Muscle layer of colon (tissue), 2 donors: ENCODE results near the gene KRT38.

Source experiments
- H3K27ac ChIP-seq: one replicate; pipeline ENCODE4 v1.7.0; 2013; ENCODE audit warnings: low read depth, mild to moderate bottlenecking, low read length, moderate library complexity
- H3K27me3 ChIP-seq, 2 donors: one replicate each; pipeline ENCODE4 v1.7.0; 2013; ENCODE audit warnings: low read length in 2 of 2, mild to moderate bottlenecking in 2 of 2; ENCODE audit not compliant: insufficient read depth in 2 of 2, control insufficient read depth in 1 of 2
- H3K36me3 ChIP-seq: one replicate; pipeline ENCODE4 v1.7.0; 2013; ENCODE audit warnings: mild to moderate bottlenecking, low read length; ENCODE audit not compliant: insufficient read depth
- H3K4me1 ChIP-seq: one replicate; pipeline ENCODE4 v1.7.0; 2013; ENCODE audit warnings: mild to moderate bottlenecking, low read length; ENCODE audit not compliant: insufficient read depth
- H3K4me3 ChIP-seq, 2 donors: one replicate each; pipeline ENCODE4 v1.7.0; 2013; ENCODE audit warnings: low read length in 2 of 2, low read depth in 1 of 2, mild to moderate bottlenecking in 1 of 2, moderate library complexity in 1 of 2
- H3K9ac ChIP-seq: one replicate; pipeline ENCODE4 v1.7.0; 2013; ENCODE audit warnings: low read length
- H3K9me3 ChIP-seq: one replicate; pipeline ENCODE4 v1.7.0; 2013; ENCODE audit warnings: mild to moderate bottlenecking, low read length
- donor health status: abdominal sarcoma.
- donor health status: Adenocarcinoma of cecum.

KRT38 gene

DNA sequence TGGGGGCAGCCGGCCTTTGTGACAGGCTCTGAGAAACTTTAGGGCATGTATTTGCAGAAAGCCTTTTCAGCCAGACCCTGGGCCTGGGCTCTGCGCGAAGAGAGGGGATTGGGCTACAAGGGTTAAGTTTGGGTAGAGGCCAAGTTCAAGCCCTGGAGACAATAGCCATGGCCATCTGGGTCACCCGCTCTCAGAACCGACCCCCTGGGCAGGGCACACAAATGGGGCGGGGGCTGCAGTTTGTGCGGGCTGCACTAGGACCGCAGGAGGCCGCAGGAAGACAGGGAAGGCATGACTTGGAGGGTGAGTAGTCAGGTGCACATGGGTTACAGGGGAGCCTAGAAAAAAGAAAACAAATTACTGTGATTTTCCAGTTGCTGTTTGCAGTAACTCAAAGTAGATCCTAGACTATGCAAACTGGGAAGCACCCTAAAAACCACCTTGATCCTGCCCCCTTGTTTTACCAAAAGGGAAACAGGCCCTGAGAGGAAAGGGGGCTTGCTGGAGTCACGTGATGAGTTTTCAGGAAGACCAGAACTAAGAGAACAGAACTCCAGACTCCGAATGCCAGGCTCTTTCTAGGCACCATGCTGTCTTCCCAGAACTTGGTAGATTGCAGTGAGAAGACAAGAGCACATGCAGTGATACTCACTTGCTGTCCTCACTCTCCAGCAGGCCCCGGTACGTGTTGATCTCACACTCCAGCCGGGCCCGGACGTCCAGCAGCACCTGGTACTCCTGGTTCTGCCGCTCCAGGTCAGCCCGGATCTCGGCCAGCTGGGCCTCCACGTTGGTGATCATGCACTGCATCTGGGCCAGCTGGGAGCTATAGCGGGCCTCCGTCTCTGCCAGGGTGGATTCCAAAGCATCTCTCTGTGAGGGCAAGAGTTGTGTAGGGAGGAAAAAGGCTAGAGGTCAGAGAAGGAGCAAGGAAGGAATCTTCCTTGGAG lies 36.4 kb upstream of the KRT38 start:
- no peak overlapping the region for H3K4me3 ChIP-seq
- H3K36me3 ChIP-seq: no peaks in the 10 kb centered on the region
- H3K27me3 ChIP-seq: no peaks in the 10 kb centered on the region
- H3K4me1 ChIP-seq: no peaks in the 10 kb centered on the region
- no peaks in the 10 kb centered on the region for H3K9me3 ChIP-seq
- H3K27ac ChIP-seq: no peak overlapping the region
- no peak overlapping the region for H3K9ac ChIP-seq

DNA sequence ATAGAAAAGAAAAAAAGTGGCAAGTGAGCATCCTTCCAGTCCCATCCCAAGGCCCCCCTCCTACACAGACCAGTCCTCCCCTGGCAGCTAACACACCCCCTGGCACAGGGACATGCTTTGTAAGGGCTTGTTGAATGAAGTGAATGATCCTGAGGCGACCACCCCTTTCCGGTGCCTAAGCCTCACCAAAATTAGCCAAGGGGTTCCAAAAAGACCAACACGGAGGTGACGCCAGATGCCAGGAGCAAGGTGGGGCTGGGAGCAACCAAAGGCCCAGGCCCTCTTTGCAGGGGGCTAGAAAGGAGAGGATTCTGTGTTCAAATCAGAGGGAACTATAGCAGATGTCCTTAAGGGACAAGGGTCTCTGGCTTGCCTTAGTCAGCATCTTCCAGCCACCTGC lies 34.6 kb upstream of the KRT38 start:
- no peaks in the 10 kb centered on the region for H3K4me1 ChIP-seq
- no peaks in the 10 kb centered on the region for H3K36me3 ChIP-seq
- no peak overlapping the region for H3K4me3 ChIP-seq
- H3K9ac ChIP-seq: no peak overlapping the region
- H3K27me3 ChIP-seq: no peaks in the 10 kb centered on the region
- no peaks in the 10 kb centered on the region for H3K9me3 ChIP-seq
- H3K27ac ChIP-seq: no peak overlapping the region

DNA sequence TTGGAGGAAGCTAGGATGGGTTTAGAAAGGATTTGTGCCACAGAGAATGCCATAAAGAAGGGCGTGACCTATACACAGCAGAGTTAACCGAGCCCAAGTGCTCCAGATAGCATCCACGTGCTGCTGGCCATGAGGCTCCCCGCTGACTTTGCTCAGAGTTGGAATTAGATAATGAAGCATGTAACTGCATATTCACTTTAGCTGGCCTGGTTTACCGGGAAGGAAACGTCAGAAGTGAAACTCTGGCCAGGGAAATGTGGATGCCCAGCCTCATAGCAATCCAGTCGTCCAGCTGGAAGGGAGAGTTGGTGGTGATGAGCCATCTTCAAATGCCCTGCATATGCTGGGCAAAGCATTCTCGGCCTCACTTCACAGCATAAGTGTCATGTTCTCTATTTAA lies 34.1 kb upstream of the KRT38 start:
- no peaks in the 10 kb centered on the region for H3K9me3 ChIP-seq
- H3K4me1 ChIP-seq: no peaks in the 10 kb centered on the region
- no peak overlapping the region for H3K4me3 ChIP-seq
- no peak overlapping the region for H3K9ac ChIP-seq
- no peak overlapping the region for H3K27ac ChIP-seq
- no peaks in the 10 kb centered on the region for H3K27me3 ChIP-seq
- H3K36me3 ChIP-seq: no peaks in the 10 kb centered on the region

DNA sequence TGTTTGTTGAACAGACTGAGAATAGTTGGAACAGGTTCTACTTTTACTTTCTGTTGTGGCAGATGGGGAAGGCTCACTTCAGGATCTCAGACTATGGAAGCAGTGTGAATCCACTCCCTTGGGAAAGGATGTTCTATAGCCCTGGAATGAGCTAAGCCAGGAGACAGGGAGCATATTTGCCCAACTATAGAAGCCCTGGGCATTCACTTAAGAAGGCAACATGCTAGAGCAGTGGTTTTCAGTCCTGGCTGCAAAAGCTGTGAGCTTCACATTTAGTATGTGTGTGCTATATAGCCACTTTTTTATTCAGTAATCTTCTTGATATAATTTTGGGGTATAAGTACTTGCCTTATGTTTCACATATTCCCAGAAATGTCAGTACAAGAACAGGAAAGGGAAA lies 27.6 kb upstream of the KRT38 start:
- Histone ChIP-seq H3K4me1 (no peaks in the 10 kb centered on the region), H3K4me3 (no peak overlapping the region), H3K9me3 (no peaks in the 10 kb centered on the region), H3K27me3 (peaks cover 0 to 5% of the 10 kb centered on the region in 2 donors), H3K27ac (no peak overlapping the region), H3K36me3 (no peaks in the 10 kb centered on the region), H3K9ac (no peak overlapping the region)

DNA sequence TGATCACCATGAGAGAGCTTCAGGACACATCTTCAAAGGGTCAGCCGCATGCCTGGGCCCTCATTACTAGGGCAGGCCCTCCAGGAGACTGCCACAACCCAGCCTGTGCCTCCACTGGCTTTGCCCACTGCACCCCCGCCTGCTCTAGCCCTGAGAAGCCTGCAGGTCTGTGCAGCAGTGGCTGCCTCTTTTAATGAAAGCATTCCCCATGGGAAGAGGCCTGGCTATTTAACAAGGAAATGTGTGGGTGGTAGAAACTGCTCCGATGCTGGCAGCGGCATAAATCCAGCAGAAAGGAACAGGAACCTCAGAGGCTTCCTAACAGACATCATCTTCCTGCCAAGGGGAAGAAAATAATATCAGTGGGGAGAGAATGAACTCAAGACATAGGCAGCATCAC lies 26.8 kb upstream of the KRT38 start:
- Histone ChIP-seq H3K9ac (no peak overlapping the region), H3K4me1 (no peaks in the 10 kb centered on the region), H3K27me3 (peaks cover 0 to 5% of the 10 kb centered on the region in 2 donors), H3K36me3 (no peaks in the 10 kb centered on the region), H3K9me3 (no peaks in the 10 kb centered on the region), H3K27ac (no peak overlapping the region), H3K4me3 (no peak overlapping the region)

DNA sequence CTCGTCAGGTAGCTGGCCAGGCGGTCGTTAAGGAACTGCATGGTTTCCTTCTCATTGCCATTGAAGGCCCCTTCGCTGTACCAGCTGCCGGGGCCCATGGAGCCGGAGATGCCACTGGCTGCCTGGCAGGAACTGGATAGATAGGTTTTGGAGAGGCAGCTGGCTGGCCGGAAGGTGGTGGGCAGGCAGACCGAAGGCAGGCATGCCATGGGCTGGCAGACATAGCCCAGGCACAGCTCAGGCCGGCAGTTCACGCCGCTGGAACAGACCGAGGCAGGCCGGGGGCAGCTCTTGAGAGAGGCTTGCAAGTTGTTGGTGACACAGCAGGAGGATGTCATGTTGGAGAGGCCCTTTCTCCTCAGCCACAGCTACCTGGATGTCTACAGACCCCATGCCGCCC lies 26.2 kb upstream of the KRT38 start, which contains the start of gene KRT32:
KRT32 (minus strand) TSS at position 399 of the 400 bp plus-strand sequence; CDS start at position 338, 61 bp downstream.
- Histone ChIP-seq H3K4me3 (no peak within 1 kb of the TSS), H3K27ac (no peak within 1 kb of the TSS), H3K36me3 (no peaks in the 10 kb centered on the region), H3K4me1 (no peaks in the 10 kb centered on the region), H3K27me3 (peaks cover 0 to 5% of the 10 kb centered on the region in 2 donors), H3K9me3 (no peaks in the 10 kb centered on the region), H3K9ac (no peak within 1 kb of the TSS)

DNA sequence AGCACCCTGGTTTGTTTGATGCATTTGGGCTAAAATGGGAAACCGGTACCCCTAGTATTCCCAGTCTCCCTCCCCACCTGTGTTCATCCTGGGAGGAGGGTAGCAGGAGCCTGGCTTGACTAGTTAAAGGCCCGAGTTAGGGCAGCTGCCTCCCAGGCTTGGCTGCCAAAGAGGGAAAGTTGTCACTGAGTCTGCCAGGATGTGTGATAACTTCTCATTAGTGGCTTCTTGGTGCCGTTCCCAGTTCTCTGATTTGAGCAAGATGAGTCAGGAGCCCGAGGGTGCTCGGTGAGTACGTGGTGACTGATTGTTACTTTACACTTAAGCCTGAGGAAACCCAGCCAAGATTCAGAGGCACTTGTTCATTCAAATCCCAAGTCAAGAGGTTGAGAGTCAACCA lies 23.9 kb upstream of the KRT38 start:
- peaks cover 0 to 5% of the 10 kb centered on the region in 2 donors for H3K27me3 ChIP-seq
- no peaks in the 10 kb centered on the region for H3K4me1 ChIP-seq
- H3K27ac ChIP-seq: no peak overlapping the region

DNA sequence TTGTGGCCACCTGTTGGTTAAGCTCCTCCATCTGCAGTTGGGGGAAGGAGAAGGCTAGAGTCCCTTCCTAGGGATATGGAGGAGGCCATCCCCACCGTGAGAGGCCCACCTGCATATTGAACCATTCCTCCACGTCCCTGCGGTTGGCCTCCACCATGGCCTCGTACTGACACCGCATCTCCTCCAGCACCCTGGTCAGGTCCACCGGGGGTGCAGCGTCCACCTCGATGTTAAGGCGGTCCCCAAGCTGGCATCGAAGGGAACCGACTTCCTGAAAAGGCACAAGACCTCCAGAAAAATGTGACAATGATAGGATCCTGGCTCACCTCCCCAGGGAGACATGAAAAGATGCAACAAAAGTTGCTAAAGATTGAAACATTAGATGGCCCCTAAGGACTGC lies 23.4 kb upstream of the KRT38 start:
- H3K27ac ChIP-seq: no peak overlapping the region
- H3K27me3 ChIP-seq: peaks cover 0 to 5% of the 10 kb centered on the region in 2 donors
- H3K9ac ChIP-seq: no peak overlapping the region
- H3K4me1 ChIP-seq: no peaks in the 10 kb centered on the region
- no peaks in the 10 kb centered on the region for H3K9me3 ChIP-seq
- H3K4me3 ChIP-seq: no peak overlapping the region
- no peaks in the 10 kb centered on the region for H3K36me3 ChIP-seq

More for the DNA sequence above, 23.9 kb upstream of the KRT38 start:
- H3K9ac ChIP-seq: no peak overlapping the region
- no peak overlapping the region for H3K4me3 ChIP-seq
- H3K36me3 ChIP-seq: no peaks in the 10 kb centered on the region
- no peaks in the 10 kb centered on the region for H3K9me3 ChIP-seq

DNA sequence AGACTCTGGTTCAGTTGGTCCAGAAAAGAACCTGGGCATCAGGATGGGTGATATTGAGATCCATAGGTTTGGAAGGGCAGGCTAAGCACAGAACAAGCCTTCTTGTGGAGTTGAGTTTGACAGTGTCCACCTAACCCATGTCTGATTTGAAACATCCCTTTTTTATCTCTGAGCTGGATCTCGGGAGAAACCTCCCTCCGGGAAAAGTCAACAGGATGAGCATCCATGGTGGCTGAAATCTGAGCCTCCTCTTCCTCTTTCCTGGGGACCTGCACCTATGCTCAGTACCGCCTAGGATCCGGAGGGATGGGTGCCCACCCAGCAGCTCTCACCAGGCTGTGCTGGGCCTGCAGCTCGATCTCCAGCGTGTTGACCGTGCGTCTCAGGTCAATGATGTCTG lies 23.0 kb upstream of the KRT38 start:
- no peak overlapping the region for H3K9ac ChIP-seq

DNA sequence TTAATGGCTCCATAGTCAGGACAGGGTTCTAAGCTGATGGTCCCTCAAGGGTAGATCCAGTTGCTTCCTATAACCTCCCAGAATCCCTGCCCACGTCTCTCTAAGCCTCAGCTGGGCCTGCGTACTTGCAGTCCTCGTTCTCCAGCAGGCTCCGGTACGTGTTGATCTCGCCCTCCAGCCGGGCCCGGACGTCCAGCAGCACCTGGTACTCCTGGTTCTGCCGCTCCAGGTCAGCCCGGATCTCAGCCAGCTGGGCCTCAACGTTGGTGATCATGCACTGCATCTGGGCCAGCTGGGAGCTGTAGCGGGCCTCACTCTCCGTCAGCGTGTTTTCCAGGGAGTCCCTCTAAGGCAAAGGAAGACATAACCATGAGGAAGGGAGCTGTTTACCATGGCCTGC lies 21.9 kb upstream of the KRT38 start:
- H3K36me3 ChIP-seq: no peaks in the 10 kb centered on the region
- H3K4me1 ChIP-seq: no peaks in the 10 kb centered on the region
- H3K27me3 ChIP-seq: peaks cover 0 to 5% of the 10 kb centered on the region in 2 donors
- no peak overlapping the region for H3K27ac ChIP-seq
- no peak overlapping the region for H3K4me3 ChIP-seq
- no peak overlapping the region for H3K9ac ChIP-seq
- no peaks in the 10 kb centered on the region for H3K9me3 ChIP-seq

More for the DNA sequence above, 23.0 kb upstream of the KRT38 start:
- H3K27me3 ChIP-seq: peaks cover 0 to 5% of the 10 kb centered on the region in 2 donors
- no peak overlapping the region for H3K4me3 ChIP-seq
- no peaks in the 10 kb centered on the region for H3K4me1 ChIP-seq
- no peaks in the 10 kb centered on the region for H3K36me3 ChIP-seq
- no peak overlapping the region for H3K27ac ChIP-seq
- no peaks in the 10 kb centered on the region for H3K9me3 ChIP-seq

DNA sequence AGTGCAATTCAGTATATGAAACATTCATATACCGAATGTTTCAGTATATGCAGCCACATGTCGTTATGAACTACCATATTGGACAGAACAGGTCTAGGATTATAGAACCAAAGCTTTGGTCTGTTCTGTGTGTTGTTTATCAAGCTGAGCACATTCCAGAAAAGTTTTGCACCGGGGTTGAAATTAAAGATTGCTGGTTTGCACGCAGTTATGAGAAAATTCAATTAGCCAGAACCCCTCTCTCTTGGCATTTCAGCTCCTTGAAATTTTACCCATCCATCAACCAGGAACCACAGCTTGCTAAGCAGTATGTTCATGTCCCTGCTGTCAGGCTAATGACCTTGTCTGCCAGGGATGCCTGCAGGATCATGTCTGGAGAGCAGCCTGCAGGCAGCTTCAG lies 16.9 kb upstream of the KRT38 start:
- Histone ChIP-seq H3K9ac (no peak overlapping the region), H3K9me3 (no peaks in the 10 kb centered on the region), H3K27ac (no peak overlapping the region), H3K27me3 (no peaks in the 10 kb centered on the region), H3K4me3 (no peak overlapping the region), H3K36me3 (no peaks in the 10 kb centered on the region), H3K4me1 (no peaks in the 10 kb centered on the region)

DNA sequence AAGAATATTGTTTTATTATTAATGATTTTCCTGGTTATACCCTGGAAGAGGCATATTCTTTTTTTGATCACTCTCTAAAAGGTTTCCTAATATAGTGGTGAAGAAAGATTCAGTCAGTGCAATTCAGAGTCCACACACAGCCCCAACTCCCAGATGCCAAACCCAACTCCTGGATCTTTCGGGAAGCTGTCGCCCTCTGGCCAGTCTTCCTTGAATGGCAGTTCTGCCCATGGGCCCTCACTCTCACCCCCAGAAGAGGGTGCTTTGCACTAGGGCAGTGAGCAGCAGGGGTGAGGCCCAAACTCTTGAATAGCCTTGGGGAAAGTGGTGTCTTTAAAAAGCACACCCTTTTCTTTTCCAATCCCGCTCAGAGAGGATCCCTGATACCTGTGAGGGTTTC lies 15.4 kb upstream of the KRT38 start:
- no peaks in the 10 kb centered on the region for H3K36me3 ChIP-seq
- no peak overlapping the region for H3K4me3 ChIP-seq
- no peaks in the 10 kb centered on the region for H3K27me3 ChIP-seq
- H3K27ac ChIP-seq: no peak overlapping the region
- H3K9me3 ChIP-seq: no peaks in the 10 kb centered on the region
- H3K4me1 ChIP-seq: no peaks in the 10 kb centered on the region
- H3K9ac ChIP-seq: no peak overlapping the region
